ENCODE measurements around the gene CNPY1.

The CNPY1 gene

DNA sequence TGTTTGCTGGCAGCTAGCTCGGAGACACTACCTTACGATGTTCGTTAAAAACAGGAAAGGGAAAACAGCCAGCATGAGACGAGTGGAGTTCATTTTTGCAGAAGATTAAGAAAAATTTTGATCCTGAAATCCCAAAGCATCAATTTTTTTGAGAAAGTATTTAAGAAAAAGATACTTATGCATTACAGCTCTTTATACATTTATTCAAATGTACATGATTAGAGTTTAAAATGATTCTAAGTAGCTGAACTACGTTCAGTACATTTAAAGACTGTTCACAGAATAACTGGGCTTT is 34.7 kb downstream of the CNPY1 start:
- DNase-seq (ENCODE audit: low spot score), result no peak

DNA sequence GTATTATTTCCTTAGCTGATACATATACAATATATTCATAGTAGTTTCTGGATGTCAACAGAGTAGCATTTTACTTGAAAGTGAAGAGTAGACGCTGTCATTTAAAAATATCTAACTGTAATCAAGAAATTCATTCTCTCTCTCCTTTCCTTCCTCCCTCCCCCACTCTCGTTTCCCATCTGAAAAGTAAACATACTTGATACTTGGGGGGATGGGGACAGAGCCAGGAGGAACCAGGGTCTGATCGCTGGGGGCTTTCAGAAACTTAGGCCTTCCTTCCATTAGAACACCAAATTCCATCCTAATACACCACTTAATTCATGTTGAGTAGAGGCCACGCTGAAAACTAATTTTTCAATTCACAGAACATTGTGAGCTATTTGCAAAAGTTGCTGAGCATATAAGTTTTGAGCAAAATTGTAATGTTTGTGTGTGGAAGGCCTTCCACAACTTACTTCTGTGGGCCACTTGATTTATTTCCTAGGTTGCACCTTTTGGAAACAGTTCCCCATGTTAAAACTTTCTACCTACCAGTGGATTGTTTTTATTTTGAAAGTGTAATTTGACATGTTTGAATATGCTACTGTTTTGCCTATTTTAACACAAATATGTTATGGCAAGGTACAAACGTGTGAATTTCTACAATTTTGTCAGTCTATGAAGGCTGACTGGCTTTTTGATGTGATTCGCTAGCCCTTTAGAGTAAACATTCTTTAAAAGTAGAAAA is 35.2 kb downstream of the CNPY1 start:
- DNase-seq (ENCODE audit: low spot score), result no peak

DNA sequence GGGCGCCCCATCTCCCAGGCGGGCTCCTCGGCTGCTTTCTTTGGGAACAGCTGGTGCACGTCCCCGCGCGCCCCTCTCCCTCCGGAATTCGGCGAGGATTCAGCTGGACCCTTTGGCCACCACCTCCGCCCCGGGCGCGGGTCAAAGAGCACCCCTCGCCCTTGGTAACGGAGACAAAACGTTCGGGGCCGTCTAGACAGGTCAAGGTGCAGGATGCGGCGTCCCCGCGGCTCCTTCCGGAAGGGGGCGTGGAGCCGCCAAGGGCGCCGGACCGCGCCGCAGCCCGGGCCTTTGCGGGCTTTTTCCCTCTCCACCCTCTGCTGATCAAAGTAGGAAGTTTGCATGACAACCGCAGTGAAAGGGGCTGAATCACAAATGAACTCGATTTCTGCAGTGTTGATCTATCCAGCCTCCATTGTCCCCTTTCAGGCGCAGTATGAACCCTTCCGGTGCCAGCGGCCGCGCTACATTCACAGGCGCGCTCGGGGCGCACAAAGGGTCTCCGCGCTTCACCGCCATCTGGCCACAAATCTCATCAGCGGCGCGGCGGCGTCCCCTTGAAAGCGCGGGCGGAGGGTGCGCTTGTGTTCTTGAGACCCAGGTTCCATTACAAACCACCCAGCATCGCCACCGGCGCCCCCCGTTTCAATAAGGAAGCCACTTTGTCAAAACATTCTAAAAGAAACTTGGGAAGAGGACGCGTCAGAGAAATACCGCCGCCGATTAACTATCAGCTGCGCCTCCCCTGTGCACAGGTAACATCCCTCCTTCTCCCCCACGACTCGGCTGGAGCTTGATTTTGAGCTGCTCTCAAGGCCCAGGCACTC is 36.4 kb downstream of the CNPY1 start:
- no peak for DNase-seq (ENCODE audit: low spot score)

DNA sequence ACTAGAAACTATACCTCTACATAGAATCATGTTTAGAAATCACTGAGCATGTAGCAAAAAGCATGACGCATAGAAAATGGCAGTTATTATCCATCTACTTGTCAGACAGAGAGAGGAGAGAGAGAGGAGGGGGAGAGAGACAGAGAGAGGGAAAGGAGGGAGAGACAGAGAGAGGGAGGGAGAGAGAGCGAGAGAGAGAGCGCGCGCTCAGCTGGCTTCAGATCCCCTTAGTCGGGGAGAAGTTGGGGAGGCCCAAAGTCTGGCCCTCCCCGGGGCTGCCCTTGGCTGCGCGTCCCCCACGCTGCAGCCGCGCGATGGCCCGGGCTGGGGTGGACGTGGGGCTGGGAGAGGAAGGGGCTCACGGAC is 37.0 kb downstream of the CNPY1 start:
- no peak for DNase-seq (ENCODE audit: low spot score)

DNA sequence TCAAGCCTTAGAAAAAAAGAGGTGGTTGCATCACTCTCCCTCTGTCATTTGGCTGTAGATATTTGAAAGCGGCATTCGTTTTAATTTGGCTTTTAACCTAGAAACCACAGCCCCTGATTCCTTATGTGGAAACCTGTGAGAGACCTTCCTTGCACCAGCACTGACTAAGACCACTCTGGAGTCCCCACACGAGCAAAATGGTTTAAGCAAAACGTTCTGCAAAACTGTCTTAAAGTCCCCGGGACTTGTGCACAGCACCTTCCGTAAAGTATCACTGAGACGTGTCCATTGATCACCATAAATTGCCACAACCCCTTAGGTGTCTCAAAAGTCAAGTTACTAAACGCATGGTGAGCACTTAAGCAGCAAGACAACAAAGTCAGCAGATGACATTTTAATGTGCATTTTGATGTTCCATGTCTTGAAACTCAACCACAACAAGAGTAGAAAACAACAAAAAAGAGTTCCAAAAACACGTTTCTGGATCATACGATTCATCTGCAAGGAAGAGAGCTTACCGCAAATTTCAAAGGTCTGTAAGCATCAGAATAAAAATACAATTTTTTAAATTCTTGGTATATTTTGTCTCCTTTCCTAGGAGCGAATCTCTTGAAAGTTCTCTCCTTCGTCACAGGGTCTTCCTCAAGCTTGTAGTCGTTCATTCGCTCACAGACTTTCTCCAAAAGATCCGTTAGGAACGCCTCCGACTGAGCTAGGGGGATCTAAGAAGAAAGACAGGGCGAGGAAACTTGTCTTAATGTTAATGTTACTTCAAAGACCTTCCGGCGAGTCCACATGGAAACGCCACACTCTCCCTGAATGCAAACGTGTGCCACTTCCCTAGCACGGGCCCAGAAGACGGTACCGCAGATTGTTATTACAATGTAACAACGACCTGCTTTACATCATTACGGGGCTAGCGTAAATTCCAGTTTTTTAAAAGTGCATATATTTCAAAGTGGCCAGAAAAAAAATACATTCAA is 37.7 kb downstream of the CNPY1 start:
- no peak for DNase-seq (ENCODE audit: low spot score)

DNA sequence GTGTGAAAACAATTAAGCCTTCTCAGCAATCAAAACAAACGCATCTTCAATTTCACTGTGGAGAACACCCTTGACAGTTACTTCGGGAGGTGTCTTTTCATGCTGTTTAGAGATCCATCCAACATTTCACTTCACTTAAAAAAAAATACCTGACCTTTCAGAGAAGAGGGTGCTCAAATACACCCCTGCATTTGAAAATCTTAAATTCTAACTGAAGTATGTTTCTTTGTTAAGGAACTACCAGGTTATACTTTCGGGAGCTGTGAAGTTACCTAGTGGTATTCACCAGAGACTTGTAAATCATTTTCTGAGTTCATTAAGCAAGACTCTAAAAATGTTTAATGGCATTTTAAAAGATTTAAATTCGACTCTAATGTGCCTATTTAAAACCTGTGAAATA is 38.8 kb downstream of the CNPY1 start:
- DNase-seq (ENCODE audit: low spot score), result no peak

DNA sequence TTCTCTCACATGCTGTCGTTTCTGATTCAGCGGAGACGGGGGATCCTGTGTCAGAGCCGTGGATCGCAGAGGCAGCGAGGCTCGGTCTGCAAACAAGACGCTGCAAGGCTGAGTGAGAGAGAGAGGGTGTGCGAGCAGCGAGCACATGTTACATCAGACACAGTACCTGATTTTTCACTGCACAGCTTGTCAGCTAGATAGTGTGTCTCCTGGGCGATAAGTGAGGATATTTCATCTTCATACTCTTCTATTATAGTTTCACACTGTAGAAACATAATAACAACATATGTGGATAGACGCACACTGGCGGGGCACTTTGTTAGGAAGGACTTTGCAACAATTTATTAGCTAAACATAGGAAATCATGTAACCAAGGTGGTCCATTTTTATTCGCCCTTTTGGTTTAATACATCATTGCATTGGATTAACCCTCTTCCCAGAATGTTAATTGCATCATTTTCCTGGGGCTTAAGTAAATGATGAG is 39.5 kb downstream of the CNPY1 start:
- DNase-seq (ENCODE audit: low spot score), result no peak

DNA sequence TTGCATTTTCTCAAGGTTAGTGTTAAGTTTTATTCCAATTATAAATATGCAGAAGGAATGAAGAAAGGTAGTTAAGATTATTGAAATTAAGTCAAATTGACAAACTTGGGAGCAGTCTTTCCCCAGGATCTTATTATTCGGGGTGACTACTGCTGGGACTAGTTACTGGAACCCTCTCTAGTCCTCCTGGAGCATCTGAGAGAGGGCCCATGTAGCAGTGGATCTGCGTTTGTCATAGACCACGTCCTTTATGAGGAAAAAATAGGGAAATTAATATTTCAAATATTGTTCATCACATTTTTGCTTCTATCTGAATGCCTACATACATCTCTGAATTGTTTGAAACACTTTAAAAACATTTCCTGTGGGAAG is 41.0 kb downstream of the CNPY1 start:
- no peak for DNase-seq (ENCODE audit: low spot score)

DNA sequence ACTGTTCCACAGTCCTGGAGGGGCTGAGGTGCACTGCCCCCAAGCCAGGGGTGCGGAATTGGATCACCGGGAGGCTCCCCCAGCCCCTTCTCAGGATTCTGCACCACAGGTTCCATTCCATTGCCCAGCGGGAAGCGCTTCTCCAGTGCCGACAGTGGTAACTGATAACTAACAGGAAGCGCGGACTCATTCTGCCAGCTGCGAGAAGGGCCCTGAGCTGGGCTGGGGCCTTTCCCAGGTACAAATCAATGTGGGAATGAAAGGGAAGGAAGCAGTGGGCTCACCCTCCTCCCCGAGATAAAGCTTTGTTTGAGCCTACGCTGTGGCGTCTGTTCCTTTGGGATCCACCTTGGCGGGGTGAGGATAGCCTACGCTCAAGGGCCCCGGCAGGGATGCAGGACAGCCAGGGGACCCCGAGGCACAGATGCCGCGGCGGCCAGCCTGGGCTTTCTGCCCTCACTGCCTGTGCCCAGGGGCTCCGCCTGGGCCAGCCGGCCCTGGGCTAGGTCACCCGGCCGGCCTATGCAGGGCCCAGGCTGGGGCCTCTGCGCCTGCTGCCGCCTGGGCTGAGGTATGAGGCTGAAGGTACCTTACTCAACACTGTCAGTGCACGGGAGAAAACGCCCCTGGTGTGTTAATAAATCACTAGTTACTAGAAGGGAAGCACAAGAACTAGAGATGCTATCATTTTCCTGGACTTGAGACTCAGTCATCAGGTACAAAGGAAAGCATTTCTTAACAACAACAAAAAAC is 49.0 kb downstream of the CNPY1 start:
- DNase-seq (ENCODE audit: low spot score), result no peak

DNA sequence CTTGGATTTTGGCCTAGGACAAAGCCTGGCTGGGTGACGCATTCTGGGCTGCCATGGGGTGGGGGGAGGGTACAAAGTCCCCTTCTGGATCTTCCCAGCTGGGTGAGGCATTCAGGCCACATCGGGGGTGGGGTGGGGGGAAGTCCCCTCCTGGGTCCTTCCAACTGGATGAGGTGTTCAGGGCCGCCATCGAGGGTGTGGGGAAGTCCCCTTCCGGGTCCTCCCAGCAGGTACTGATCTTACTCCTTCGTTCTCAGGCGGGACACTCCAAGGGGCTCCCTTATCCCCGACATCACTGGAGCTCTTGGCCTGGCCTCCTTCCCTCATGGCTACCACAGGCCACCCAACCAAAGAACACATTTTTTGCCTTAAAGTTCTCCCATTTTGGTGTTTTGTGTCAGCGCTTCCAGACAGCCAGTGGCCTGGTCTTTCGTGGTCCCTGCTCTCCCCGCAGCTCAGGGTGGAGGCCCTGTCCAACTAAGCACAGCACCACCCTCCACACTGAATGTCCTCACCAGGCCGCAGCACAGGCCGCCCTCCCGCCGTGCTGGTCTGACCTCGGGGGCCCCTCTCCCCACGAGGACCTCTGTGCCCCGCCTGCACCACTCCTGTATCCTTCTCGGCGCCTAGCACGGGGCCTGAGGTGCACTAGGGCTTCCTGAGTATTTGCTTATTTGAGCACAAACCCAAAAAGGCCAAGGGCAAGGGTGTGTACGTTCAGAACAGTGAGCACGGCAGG is 49.9 kb downstream of the CNPY1 start:
- DNase-seq (ENCODE audit: low spot score), result no peak

DNA sequence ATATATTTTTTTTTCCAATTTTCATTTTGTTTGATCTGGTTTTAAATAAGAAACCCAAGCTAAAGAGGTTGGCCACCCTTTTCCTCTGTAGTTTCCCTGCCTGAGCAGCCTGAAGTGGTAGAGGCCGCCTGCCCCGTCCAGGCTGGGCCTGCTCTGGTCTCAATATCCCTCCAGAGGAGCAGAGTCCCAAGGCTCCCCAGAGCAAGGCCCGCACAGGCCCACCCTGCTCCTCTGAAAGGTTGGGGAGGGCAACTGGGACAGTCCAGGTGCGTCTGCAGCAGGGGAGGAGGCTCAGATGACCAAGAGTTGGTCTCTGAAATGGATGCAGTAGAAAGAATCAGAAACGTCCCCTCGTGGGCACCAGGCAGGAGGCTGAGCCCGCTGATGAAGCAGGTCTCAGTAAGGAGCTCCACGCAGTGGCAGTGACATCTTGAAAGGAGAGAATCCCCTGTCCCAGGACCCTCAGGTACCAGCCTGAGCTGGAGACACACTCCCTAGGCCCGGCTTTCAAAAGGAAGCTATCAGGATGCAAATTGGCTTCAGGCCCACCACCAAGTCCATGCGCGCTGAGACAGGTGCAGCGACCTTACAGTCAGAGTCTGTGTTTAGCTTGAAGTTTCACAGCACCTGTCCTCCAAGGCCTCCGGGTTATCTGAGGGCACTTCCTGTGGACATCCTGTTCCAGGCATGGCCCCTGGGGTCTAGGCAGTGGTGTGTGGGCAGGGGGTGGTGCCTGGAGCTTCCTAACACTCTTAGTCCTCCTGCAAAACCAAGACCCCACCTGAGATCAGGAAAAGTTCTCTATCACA is 50.7 kb downstream of the CNPY1 start:
- DNase-seq (ENCODE audit: low spot score), result no peak

DNA sequence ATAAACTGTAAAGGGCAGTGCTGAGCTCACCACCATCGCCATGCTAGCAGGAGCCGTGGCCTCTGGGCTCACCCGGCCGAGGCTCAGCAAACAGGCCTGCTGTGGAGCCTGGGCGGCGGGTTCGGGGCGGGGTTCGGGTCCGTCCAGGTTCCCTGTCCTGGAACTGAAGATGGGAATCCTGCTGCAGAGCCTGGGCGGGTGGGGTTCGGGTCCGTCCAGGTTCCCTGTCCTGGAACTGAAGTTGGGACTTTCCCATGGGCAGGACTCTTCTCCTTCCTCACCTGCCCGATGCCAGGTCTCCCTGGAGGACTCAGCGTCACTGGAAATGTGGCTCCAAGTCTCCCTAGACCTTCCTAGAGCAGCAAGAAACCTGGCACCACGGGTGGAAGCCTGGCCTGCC is 51.8 kb downstream of the CNPY1 start:
- no peak for DNase-seq (ENCODE audit: low spot score)

DNA sequence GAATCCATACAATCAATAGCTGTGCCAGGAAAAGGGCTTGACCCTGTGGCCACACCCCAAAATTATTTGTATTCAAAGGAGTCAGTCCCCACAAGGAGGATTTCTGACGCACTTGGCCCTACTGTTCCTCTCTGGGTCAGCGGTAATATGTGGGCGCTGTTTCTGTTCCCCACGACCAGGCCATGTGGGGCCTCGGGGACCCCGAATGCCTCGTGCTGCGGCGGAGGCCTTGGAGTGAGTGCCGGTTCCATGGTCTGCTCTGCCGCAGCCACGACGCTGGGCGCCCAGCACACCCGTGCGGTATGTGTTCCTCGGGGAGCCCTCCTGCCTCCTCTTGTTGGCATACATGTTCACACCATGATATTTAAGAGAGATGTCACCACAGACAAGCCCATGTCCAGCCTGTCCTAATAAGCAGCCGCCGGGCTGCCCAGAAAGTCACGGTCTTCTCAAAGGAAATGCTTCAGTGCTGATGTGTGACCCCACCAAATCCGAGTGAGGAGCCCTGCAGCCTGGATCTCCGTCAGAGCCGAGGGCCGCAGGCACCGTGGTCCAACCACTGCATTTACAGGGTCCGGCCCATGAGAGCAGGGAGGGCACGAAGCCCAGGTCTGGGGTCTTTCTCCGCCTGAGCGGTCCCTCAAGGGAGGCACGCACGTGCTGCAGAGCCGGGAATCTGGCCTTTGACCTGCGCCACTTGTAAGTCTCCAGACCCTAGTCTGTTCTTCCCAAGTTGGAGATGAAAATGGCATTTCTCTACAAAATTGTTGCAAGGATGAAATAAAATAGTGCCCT is 52.4 kb downstream of the CNPY1 start:
- DNase-seq (ENCODE audit: low spot score), result no peak

DNA sequence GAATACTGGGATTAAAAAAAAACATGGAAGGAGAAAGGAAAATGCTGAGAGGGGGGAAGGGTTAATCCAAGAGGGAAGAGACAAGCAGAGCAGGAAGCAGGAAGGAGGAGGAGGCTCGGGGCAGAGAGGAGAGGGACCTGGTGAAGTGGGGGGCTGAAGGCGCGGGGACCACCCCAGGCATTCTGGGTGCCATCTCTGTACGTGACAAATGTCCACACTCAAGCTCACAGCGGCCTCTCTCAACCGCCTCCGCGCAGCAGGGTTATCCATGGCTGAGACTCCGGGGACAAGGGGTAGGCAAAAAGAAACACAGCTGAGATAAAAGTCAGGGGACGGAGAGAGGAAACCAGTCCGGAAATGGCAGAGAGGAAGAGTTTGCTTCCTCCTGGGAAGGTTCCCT is 54.5 kb downstream of the CNPY1 start:
- DNase-seq (ENCODE audit: low spot score), result no peak

DNA sequence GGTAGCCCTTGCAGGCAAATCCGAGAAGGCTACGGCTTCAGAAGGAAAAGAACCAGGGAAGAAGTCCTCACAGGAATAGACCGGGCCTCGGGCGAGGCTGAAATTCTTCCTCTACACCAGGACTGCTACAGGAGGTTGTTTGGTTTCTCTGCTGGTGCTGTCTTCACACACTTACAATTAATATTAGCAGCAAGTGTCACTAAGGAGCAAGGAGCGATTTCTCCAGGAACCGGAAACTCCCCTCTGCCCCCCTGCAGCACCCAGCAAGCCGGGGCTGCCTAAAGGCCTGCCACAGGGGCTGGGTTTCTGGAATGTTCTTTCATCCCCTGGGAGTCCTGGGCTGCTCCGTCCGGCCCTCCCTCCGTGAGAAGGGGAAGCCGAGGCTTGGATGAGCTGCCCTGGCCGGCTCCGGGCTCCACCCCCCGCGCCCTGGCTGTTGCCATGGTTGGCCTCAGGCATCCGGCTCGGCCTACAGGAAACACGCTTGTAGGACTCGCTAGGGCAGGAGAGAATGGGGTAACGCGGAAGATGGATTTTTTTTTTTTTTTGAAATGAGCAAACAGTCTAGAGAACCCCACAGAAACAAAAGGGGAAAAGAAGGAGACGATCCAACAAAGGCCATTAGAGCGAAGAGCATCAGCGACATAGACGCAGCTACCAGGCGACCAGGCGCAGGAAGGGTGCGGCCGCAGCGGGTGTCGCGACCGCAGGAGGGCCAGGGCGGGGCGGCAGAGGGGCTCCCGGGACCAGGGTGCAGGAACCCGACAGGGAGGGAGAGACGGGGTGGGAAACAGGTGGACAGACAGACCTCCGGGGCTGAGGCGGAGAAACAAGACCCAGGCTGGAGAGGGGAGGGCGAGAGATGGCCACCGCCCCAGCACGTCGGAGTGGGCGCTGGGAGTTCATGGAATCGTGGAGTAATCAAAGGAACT is 55.4 kb downstream of the CNPY1 start:
- DNase-seq (ENCODE audit: low spot score), result peak; percentile 24

DNA sequence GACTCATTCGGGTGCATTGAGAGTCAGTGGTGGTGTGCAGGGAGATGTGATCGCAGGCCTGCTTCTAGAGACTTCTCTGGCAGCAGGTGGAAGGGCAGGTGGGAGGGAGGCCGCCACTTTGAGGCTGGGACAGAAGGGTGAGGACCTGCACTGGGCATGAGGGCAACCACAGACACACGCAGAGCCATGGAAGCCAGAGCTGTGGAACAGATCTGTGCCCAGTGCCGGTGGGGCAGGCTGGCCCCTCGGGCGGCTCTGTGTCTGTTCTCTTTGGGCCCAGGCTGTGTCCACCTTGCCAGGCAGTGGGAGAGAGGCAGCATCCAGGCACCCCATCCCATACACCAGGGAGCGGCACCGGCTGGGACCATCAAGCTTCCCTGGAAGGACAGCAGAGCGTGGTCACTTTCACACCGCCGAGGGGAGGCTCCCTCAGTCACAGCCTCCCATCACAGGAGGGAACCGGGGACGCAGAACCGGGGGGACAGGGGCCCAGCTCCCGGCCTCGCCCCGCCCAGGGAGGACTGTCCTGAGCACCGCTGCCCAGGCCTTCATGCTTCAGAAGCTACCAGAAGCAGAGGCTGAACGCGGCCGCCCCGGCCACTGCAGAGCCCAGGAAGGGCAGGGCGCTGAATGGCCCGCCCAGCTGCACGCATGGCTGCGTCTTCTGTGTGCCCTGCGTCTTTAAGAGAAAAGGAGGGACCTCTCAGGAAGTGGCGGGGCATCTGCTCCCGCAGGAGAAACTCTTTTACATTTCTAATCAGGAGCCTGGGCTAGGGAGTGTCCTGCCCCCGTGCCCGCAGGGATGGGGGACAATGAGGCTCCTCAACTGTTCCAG is 56.3 kb downstream of the CNPY1 start:
- no peak for DNase-seq (ENCODE audit: low spot score)

DNA sequence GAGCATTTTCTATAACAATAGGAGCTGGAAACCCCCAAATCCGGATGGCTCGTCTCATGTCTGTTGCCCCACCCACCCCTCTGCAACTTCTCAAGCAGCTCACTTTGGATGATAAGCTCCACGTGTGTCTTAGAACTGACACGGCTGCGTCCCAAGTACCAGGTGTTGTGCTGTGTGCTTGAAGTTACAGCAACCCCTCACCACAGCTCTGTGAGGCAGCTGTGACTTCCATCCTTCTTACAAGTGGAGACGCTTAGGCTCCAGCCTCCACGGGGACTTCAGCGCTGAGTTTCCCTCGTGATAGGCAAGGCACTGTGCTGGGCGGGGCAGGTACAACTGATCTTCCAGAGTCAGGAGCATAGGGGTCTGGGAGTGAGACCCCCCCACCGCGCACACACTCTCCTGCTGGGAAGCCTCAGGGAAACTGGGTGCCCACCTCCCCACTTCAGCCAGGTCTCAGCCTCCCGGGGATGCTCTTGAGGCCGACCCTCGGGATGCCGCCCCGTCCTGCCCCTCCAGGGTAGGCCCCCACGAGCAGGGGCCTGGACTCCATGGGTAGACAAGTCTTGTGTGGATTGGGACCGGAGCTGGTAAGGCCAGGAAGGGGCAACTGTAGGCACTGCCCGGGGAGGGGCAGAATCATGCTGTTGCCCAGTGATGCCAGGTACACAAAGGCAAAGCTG is 57.1 kb downstream of the CNPY1 start:
- no peak for DNase-seq (ENCODE audit: low spot score)

Data from CD4-positive, alpha-beta T cell treated with Interleukin-6 at 100 ng/mL for 8 hours (primary cell).